HG02571 (cell line): ENCODE measurements around the gene TOB2.

Experiments used
- ATAC-seq: cut with Tn5 transposase; IDR thresholded peaks from one replicate; pipeline ENCODE4 v1.9.1; 2021; ENCODE audit warnings: mild to moderate bottlenecking, moderate library complexity; ENCODE audit not compliant: unreplicated experiment

Gene TOB2

GRCh38 chr22:41394012-41394356 lies 52.6 kb downstream of the TOB2 start:
- ATAC-seq, result no peak

- no peak for ATAC-seq
These were observed 59.3 kb downstream of the TOB2 start for GRCh38 chr22:41387341-41387740.

GRCh38 chr22:41384128-41384527 lies 62.5 kb downstream of the TOB2 start:
- no peak for ATAC-seq
